ENCODE results near the gene DDX27.
"Not testable (repeated sequence)": the region's sequence is repeated elsewhere in the genome, so short reads cannot be mapped to it uniquely, and the experiment has no call there.

DDX27 gene

GRCh38 chr20:49207076-49207475 lies 12.1 kb upstream of the DDX27 start:
- DNase-seq (ENCODE audit: low read depth), result no peak

DNA sequence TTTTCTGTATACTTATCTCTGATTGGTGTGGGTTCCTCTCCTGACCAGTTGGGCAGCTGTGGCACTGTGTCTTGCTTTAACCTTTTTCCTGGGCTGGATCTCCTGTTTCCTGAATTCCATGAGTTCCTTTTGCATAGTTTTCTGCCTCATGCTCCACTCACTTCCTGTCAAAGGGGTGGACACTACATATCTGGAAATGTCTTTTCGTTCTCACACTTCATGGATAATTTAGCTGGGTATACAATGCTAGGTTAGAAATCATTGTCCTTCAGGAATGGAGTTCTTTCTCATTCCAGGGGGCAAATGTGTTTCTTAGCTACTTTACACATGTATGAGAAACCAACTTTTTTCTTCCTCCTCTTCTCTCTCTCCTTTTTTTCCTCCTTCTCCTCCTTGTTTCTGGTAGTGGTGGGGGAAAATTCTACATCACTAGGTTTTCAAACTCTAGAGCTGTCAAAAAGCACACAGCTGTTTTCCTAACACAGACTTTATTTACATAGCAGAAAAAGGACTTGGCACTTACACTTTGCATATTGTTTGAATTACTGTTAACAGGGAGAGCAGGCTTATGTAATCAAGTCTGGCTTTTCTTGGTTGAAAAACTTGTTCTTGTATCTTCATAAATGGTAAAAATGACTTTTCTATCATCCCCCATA lies 9.0 kb upstream of the DDX27 start:
- peak; percentile 48 for DNase-seq (ENCODE audit: low read depth)

- DNase-seq (ENCODE audit: low read depth), result no peak
These were observed 8.5 kb upstream of the DDX27 start for GRCh38 chr20:49210757-49211110.

- no peak for DNase-seq (ENCODE audit: low read depth)
These were observed 4.6 kb upstream of the DDX27 start for GRCh38 chr20:49214571-49214970.

- DNase-seq (ENCODE audit: low read depth), result no peak
These were observed 4.0 kb upstream of the DDX27 start for GRCh38 chr20:49215232-49215631.

DNA sequence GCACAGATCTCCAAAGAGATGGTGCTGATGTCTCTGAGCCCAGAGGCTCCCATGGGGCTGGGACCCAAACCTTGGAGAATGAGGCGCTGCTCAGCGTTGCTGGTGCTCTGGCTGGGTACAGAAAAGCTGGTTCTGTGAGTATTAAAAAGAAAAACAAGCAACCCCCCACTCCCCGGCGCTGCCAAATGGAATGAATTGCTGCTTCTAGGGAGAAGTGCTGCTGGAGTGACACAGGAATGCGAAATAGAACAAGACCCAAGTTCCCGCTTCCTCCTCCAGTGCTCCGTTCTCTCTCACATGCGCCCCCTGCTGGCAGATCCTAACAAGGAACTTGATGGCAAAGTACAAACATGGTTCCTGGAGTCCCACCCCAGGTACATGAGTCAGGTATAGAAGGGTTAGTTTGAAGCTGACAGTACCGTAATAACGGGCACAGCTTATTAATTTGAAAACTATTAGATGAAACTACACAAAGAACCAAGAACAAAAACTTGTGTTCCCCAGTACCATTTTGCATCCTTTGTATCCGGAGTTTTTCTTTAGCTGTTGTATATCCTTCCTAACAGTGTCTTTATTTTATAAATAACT lies 2.1 kb upstream of the DDX27 start:
- peak; percentile 84 for DNase-seq (ENCODE audit: low read depth)

- not testable (repeated sequence) for DNase-seq (ENCODE audit: low read depth)
These were observed 501 bp upstream of the DDX27 start for GRCh38 chr20:49218739-49219090.

GRCh38 chr20:49219924-49220831 lies 962 bp downstream of the DDX27 start:
- no peak for DNase-seq (ENCODE audit: low read depth)

- DNase-seq (ENCODE audit: low read depth), result no peak
These were observed 6.7 kb downstream of the DDX27 start for GRCh38 chr20:49225896-49226295.

DNA sequence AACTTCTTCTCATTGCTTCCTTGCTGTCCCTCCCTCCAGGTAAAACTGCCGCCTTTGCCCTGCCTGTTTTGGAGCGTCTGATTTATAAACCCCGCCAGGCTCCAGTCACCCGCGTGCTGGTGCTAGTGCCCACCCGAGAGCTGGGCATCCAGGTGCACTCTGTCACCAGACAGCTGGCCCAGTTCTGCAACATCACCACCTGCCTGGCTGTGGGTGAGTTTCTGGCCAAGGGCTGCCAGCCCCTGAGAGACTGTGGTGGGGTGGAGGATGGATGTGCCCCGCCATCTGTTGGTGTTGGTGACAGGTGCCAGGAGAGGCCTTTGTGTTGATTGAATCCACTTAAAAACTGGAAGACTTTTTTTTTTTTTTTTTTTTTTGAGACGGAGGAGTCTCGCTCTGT lies 9.5 kb downstream of the DDX27 start:
- no peak for DNase-seq (ENCODE audit: low read depth)

- no peak for DNase-seq (ENCODE audit: low read depth)
These were observed 10.2 kb downstream of the DDX27 start for GRCh38 chr20:49229381-49229780.

GRCh38 chr20:49230021-49230420 lies 10.8 kb downstream of the DDX27 start:
- DNase-seq (ENCODE audit: low read depth), result no peak

DNA sequence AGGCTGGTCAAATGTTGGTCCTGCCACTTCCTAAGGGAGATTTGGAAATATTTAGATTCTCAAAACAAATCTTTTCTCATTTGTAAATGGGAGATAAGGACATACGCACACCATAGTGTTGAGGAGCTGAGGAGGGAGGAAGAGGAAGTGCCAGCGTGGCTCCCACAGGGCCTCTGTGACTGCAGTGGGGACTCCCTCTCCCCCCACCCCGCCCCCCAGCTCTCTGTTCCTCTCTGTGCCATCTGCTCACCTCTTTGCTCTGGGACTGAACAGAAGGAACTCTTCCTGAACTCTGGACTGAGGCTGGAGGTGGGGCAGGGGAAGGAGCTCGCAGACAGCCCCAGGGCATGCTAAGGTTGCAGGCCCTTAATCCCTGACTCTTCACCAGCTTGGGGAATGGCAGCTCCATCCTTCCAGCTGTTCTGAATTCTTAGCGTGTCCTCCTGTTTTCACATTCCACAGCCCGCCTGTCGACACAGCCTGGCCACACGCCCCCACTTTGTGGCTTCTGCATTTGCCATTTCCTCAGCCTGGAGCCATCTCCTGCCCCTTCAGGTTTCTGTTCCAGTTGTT lies 11.4 kb downstream of the DDX27 start:
- DNase-seq (ENCODE audit: low read depth), result no peak

DNA sequence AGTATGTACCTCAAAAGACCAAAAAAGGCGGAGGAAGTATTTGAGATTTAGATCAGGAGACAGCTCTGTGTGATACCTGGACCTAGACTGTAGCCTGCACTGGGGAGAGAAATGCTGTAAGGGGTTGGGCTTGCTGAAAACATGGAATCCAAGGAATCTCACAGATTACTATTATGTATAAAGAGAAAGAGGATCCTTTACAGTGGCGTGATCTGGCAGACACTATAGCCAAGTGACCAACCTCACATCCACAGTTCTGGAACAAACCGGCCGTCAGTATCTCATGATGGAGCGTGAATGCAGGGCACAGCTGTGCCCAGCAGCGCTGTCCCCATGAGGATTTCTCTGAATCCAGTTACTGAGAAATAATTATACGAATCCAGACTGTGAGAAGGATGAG lies 12.3 kb downstream of the DDX27 start:
- no peak for DNase-seq (ENCODE audit: low read depth)

- DNase-seq (ENCODE audit: low read depth), result no peak
These were observed 14.0 kb downstream of the DDX27 start for GRCh38 chr20:49233226-49233625.

- DNase-seq (ENCODE audit: low read depth), result no peak
These were observed 15.6 kb downstream of the DDX27 start for GRCh38 chr20:49234831-49235230.

- DNase-seq (ENCODE audit: low read depth), result no peak
These were observed 17.1 kb downstream of the DDX27 start for GRCh38 chr20:49236301-49236700.

DNA sequence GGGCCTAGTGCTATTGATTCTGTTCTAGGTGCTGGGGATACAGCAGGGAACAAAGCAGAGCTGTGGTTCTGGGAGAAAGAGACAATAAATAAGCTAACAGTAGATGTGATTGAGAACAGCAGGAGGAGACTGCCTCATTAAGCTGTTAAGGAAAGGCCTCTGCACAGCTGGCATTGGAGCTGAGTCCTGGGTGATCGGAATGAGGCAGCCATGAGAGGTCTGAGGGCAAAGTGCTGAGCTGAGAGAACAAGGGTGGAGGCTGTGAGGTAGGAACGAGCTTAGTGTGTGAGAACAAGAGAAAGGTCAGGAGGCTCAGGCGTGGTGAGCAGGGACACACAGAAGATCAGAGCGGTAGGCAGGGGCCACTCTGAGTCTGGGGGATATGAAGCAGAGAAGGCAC lies 18.3 kb downstream of the DDX27 start:
- no peak for DNase-seq (ENCODE audit: low read depth)

- DNase-seq (ENCODE audit: low read depth), result peak; percentile 31
These were observed 26.9 kb downstream of the DDX27 start for GRCh38 chr20:49245921-49246740.

GRCh38 chr20:49247169-49247723 lies 28.0 kb downstream of the DDX27 start:
- no peak for DNase-seq (ENCODE audit: low read depth)

- DNase-seq (ENCODE audit: low read depth), result no peak
These were observed 28.6 kb downstream of the DDX27 start for GRCh38 chr20:49247792-49248191.

DNA sequence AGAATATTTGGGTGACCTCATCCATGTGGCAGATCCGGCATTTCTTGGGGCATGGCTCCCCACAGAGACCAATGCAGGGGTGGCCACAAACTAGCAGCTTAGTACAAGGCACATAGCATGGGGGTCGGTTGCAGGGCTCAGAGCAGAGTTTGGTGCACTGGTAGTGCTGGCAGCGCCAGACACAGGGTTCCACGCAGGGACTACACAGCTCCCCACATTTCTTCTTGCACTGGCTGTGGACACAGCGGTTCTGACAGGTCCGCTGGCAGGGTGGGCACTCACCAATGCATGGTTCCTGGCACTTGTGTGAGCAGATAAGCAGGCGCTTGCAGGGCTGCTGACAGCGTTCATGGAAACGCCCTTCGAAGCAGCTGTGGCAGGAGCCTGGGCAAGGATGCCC lies 29.1 kb downstream of the DDX27 start:
- no peak for DNase-seq (ENCODE audit: low read depth)
